T-helper 9 cell (primary cell): ENCODE data around the gene ZRANB2.

Source experiments
- DNase-seq: peaks from one replicate; pipeline ENCODE4 v3.0.0-alpha.2; 2020

The ZRANB2 gene

GRCh38 chr1:71068325-71069240 lies 12.3 kb downstream of the ZRANB2 start:
- no peak for DNase-seq

- DNase-seq = no peak
These were observed 26.0 kb downstream of the ZRANB2 start for GRCh38 chr1:71054791-71055190.

- no peak for DNase-seq
These were observed 26.5 kb downstream of the ZRANB2 start for GRCh38 chr1:71054281-71054731.

- no peak for DNase-seq
These were observed 27.1 kb downstream of the ZRANB2 start for GRCh38 chr1:71053758-71054157.

- DNase-seq = no peak
These were observed 27.7 kb downstream of the ZRANB2 start for GRCh38 chr1:71053146-71053545.

GRCh38 chr1:71049951-71050598 lies 30.8 kb downstream of the ZRANB2 start:
- DNase-seq = no peak

GRCh38 chr1:71047635-71048607 lies 32.9 kb downstream of the ZRANB2 start, which contains the start of gene PTGER3:
PTGER3 (minus strand) TSS chr1:71047816; CDS start chr1:71047577, 239 bp downstream.
- peak; percentile 31 for DNase-seq

- DNase-seq = no peak
These were observed 33.8 kb downstream of the ZRANB2 start for GRCh38 chr1:71046891-71047634.

- no peak for DNase-seq
These were observed 35.3 kb downstream of the ZRANB2 start for GRCh38 chr1:71045463-71046028.

GRCh38 chr1:71044833-71045232 lies 36.0 kb downstream of the ZRANB2 start:
- DNase-seq = no peak

GRCh38 chr1:71043065-71043464 lies 37.8 kb downstream of the ZRANB2 start:
- DNase-seq = no peak

GRCh38 chr1:71041806-71042205 lies 39.0 kb downstream of the ZRANB2 start:
- no peak for DNase-seq

GRCh38 chr1:71039661-71040262 lies 41.1 kb downstream of the ZRANB2 start:
- no peak for DNase-seq

GRCh38 chr1:71038942-71039341 lies 41.9 kb downstream of the ZRANB2 start:
- no peak for DNase-seq

GRCh38 chr1:71037829-71038620 lies 42.8 kb downstream of the ZRANB2 start:
- no peak for DNase-seq

GRCh38 chr1:71037066-71037465 lies 43.8 kb downstream of the ZRANB2 start:
- DNase-seq = no peak

GRCh38 chr1:71033136-71033535 lies 47.7 kb downstream of the ZRANB2 start:
- DNase-seq = no peak

GRCh38 chr1:71031426-71031825 lies 49.4 kb downstream of the ZRANB2 start:
- DNase-seq = no peak

GRCh38 chr1:71030026-71030425 lies 50.8 kb downstream of the ZRANB2 start:
- DNase-seq = no peak

GRCh38 chr1:71028981-71029380 lies 51.9 kb downstream of the ZRANB2 start:
- no peak for DNase-seq
